Measurements from ENCODE around the gene GBX2.

DNA sequence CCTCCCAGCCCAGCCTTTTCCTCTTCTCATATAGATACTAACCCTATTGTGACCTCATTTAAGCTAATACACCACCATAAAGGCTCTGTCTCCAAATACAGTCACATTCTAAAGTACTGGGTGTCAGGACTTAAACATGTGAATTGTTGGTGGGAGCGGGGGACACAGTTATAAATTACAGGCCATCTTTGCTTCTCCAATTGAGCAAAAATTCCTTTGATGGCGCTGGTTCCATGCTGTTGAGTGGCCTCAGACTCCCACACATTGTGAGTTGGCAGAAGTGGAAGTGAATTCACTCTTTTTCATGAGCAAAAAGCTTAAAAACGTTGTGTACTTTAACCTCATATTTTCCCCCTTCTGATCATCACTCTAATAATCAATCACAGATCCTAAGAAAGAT is 46.0 kb downstream of the GBX2 start:
- TF ChIP-seq, protein P1, sequence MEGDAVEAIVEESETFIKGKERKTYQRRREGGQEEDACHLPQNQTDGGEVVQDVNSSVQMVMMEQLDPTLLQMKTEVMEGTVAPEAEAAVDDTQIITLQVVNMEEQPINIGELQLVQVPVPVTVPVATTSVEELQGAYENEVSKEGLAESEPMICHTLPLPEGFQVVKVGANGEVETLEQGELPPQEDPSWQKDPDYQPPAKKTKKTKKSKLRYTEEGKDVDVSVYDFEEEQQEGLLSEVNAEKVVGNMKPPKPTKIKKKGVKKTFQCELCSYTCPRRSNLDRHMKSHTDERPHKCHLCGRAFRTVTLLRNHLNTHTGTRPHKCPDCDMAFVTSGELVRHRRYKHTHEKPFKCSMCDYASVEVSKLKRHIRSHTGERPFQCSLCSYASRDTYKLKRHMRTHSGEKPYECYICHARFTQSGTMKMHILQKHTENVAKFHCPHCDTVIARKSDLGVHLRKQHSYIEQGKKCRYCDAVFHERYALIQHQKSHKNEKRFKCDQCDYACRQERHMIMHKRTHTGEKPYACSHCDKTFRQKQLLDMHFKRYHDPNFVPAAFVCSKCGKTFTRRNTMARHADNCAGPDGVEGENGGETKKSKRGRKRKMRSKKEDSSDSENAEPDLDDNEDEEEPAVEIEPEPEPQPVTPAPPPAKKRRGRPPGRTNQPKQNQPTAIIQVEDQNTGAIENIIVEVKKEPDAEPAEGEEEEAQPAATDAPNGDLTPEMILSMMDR (IDR thresholded peaks at IDR 0.05) = no peak
- TF ChIP-seq POLR2A (IDR thresholded peaks at IDR 0.05) = no peak

Data from lower leg skin (tissue), 3 donors.